ENCODE measurements around the gene SLFN5.
"Not testable (repeated sequence)": the region's sequence is repeated elsewhere in the genome, so short reads cannot be mapped to it uniquely, and the experiment has no call there.

SLFN5 gene
- total RNA-seq: 44.7 to 681 (median 290) reads per million in 3 experiments

GRCh38 chr17:35242805-35243560 is at the start of gene SLFN5:
SLFN5 (plus strand) TSS chr17:35243072; CDS start chr17:35258691, 15,619 bp downstream.
- DNase-seq: peak; percentile 92

GRCh38 chr17:35194001-35194400 is 48.9 kb upstream of the SLFN5 start, which contains the start of gene SLC35G3:
SLC35G3 (minus strand) TSS chr17:35194393; CDS start chr17:35194307, 86 bp downstream.
- DNase-seq: not testable (repeated sequence)

- DNase-seq: not testable (repeated sequence)
Observed at GRCh38 chr17:35195062-35195461, 47.8 kb upstream of the SLFN5 start.

- not testable (repeated sequence) for DNase-seq
Observed at GRCh38 chr17:35202582-35202981, 40.3 kb upstream of the SLFN5 start.

GRCh38 chr17:35210741-35211140 is 32.1 kb upstream of the SLFN5 start:
- peak; percentile 35 for DNase-seq

GRCh38 chr17:35212668-35213067 is 30.2 kb upstream of the SLFN5 start:
- no peak for DNase-seq

GRCh38 chr17:35213412-35213940 is 29.4 kb upstream of the SLFN5 start:
- no peak for DNase-seq

GRCh38 chr17:35214192-35214591 is 28.7 kb upstream of the SLFN5 start:
- peak; percentile 90 for DNase-seq

GRCh38 chr17:35214631-35215273 is 28.1 kb upstream of the SLFN5 start:
- peak; percentile 52 for DNase-seq

GRCh38 chr17:35217107-35217506 is 25.8 kb upstream of the SLFN5 start:
- DNase-seq: no peak

- DNase-seq: no peak
Observed at GRCh38 chr17:35218915-35219314, 24.0 kb upstream of the SLFN5 start.

GRCh38 chr17:35222452-35222851 is 20.4 kb upstream of the SLFN5 start:
- DNase-seq: no peak

GRCh38 chr17:35224436-35224835 is 18.4 kb upstream of the SLFN5 start:
- DNase-seq: no peak

GRCh38 chr17:35227546-35227945 is 15.3 kb upstream of the SLFN5 start:
- DNase-seq: no peak

GRCh38 chr17:35229638-35230037 is 13.2 kb upstream of the SLFN5 start:
- no peak for DNase-seq

GRCh38 chr17:35234315-35234714 is 8.6 kb upstream of the SLFN5 start:
- not testable (repeated sequence) for DNase-seq

- no peak for DNase-seq
Observed at GRCh38 chr17:35235289-35235688, 7.6 kb upstream of the SLFN5 start.

GRCh38 chr17:35235917-35236316 is 7.0 kb upstream of the SLFN5 start:
- DNase-seq: no peak

- DNase-seq: no peak
Observed at GRCh38 chr17:35236821-35237220, 6.1 kb upstream of the SLFN5 start.

GRCh38 chr17:35238821-35239220 is 4.1 kb upstream of the SLFN5 start:
- no peak for DNase-seq

- DNase-seq: no peak
Observed at GRCh38 chr17:35239823-35240222, 3.0 kb upstream of the SLFN5 start.

- DNase-seq: no peak
Observed at GRCh38 chr17:35240861-35241260, 2.0 kb upstream of the SLFN5 start.

GRCh38 chr17:35241520-35241919 is 1.4 kb upstream of the SLFN5 start:
- no peak for DNase-seq

Measured in central memory CD4-positive, alpha-beta T cell (primary cell).